ENCODE data around the gene USP43.
"Not testable (repeated sequence)": the region's sequence is repeated elsewhere in the genome, so short reads cannot be mapped to it uniquely, and the experiment has no call there.

The USP43 gene

GRCh38 chr17:9606453-9606852, 38.9 kb upstream of the USP43 start:
- no peak overlapping the region for H4K91ac ChIP-seq (ENCODE audit: low read depth, low read length, poor library complexity)
- H2AFZ ChIP-seq (ENCODE audit: low read length), result no peak overlapping the region
- WGBS, 2 donors (ENCODE audit: extremely low coverage in 2 of 2, insufficient read length in 2 of 2, insufficient replicate concordance in 1 of 2), result no CpG with 5 or more reads among the region's 6 CpGs
- no peaks in the 10 kb centered on the region for H3K4me1 ChIP-seq (ENCODE audit: control insufficient read depth in 2 of 2, insufficient read depth in 1 of 2, low read depth in 1 of 2, low read length in 2 of 2)
- H3K4ac ChIP-seq (ENCODE audit: low read length), result no peak overlapping the region
- no peaks in the 10 kb centered on the region for H3K27me3 ChIP-seq (ENCODE audit: control insufficient read depth in 3 of 3, insufficient read depth in 3 of 3, low read depth in 1 of 3, low read length in 3 of 3)
- H3K23ac ChIP-seq (ENCODE audit: low read depth, low read length, poor library complexity), result no peak overlapping the region
- no peak for DNase-seq (ENCODE audit: low spot score)
- no peak overlapping the region for H3K9ac ChIP-seq (ENCODE audit: low read depth, low read length, poor library complexity)
- H3K4me3 ChIP-seq (ENCODE audit: low read length in 2 of 2), result no peak overlapping the region
- H3K4me2 ChIP-seq (ENCODE audit: insufficient read depth, low read length, poor library complexity, severe bottlenecking), result no peak overlapping the region
- H3K36me3 ChIP-seq (replicated peaks in 1 of 2; ENCODE audit: control insufficient read depth in 2 of 2, insufficient read depth in 2 of 2, low read length in 2 of 2), result no peaks in the 10 kb centered on the region
- H2BK12ac ChIP-seq (ENCODE audit: low read length), result no peak overlapping the region
- no peak overlapping the region for H4K8ac ChIP-seq (ENCODE audit: low read depth, low read length)
- no peak overlapping the region for H3K18ac ChIP-seq (ENCODE audit: low read length)
- no peak overlapping the region for H3K14ac ChIP-seq (ENCODE audit: low read length)
- H3K79me1 ChIP-seq (ENCODE audit: low read depth, low read length), result no peaks in the 10 kb centered on the region
- no peak overlapping the region for H3K27ac ChIP-seq (replicated peaks; ENCODE audit: low read length)
- H2BK120ac ChIP-seq (ENCODE audit: low read depth, low read length), result no peak overlapping the region
- no peak overlapping the region for H2AK5ac ChIP-seq (ENCODE audit: low read depth, low read length)
- H3K9me3 ChIP-seq (replicated peaks in 1 of 2; ENCODE audit: control insufficient read depth in 2 of 2, insufficient read depth in 1 of 2, low read depth in 1 of 2, low read length in 2 of 2), result no peaks in the 10 kb centered on the region
- H2BK15ac ChIP-seq (ENCODE audit: low read length), result no peak overlapping the region
- no peak overlapping the region for H2BK5ac ChIP-seq (ENCODE audit: low read length)

- not testable (repeated sequence) for H4K91ac ChIP-seq (ENCODE audit: low read depth, low read length, poor library complexity); H3K14ac ChIP-seq (ENCODE audit: low read length); H3K9ac ChIP-seq (ENCODE audit: low read depth, low read length, poor library complexity); H2AK5ac ChIP-seq (ENCODE audit: low read depth, low read length); H3K4ac ChIP-seq (ENCODE audit: low read length); H2BK12ac ChIP-seq (ENCODE audit: low read length); H3K36me3 ChIP-seq (replicated peaks in 1 of 2; ENCODE audit: control insufficient read depth in 2 of 2, insufficient read depth in 2 of 2, low read length in 2 of 2); H3K9me3 ChIP-seq (replicated peaks in 1 of 2; ENCODE audit: control insufficient read depth in 2 of 2, insufficient read depth in 1 of 2, low read depth in 1 of 2, low read length in 2 of 2); H3K4me3 ChIP-seq (ENCODE audit: low read length in 2 of 2); H3K4me1 ChIP-seq (ENCODE audit: control insufficient read depth in 2 of 2, insufficient read depth in 1 of 2, low read depth in 1 of 2, low read length in 2 of 2); H3K27ac ChIP-seq (replicated peaks; ENCODE audit: low read length); H3K23ac ChIP-seq (ENCODE audit: low read depth, low read length, poor library complexity); DNase-seq (ENCODE audit: low spot score); H2BK5ac ChIP-seq (ENCODE audit: low read length); H3K27me3 ChIP-seq (ENCODE audit: control insufficient read depth in 3 of 3, insufficient read depth in 3 of 3, low read depth in 1 of 3, low read length in 3 of 3); H3K4me2 ChIP-seq (ENCODE audit: insufficient read depth, low read length, poor library complexity, severe bottlenecking); H2BK120ac ChIP-seq (ENCODE audit: low read depth, low read length); H4K8ac ChIP-seq (ENCODE audit: low read depth, low read length); H2AFZ ChIP-seq (ENCODE audit: low read length); H3K18ac ChIP-seq (ENCODE audit: low read length); H3K79me1 ChIP-seq (ENCODE audit: low read depth, low read length); H2BK15ac ChIP-seq (ENCODE audit: low read length)
- no CpG with 5 or more reads among the region's 5 CpGs for WGBS, 2 donors (ENCODE audit: extremely low coverage in 2 of 2, insufficient read length in 2 of 2, insufficient replicate concordance in 1 of 2)
Measured at GRCh38 chr17:9607058-9607457, 38.3 kb upstream of the USP43 start.

DNA sequence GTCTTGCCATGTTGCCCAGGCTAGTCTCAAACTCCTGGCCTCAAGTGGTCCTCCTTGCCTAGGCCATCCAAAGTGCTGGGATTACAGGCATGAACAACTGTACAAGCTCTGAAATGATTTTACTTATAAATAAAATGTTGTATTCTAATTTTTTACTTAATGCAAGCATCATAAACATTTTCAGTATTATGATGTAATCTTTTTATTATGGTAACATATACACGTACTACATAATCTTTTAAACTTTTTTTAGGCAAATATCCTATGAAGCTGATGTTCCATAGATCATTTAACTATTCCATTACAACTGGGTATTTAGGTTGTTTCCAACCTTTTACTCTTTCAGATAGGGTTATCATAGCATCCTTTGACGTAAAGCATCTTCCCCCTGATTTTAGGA, 33.8 kb upstream of the USP43 start:
- Histone ChIP-seq H3K23ac (ENCODE audit: low read depth, low read length, poor library complexity) (no peak overlapping the region), H2BK120ac (ENCODE audit: low read depth, low read length) (no peak overlapping the region)
- no CpG with 5 or more reads among the region's 2 CpGs for WGBS, 2 donors (ENCODE audit: extremely low coverage in 2 of 2, insufficient read length in 2 of 2, insufficient replicate concordance in 1 of 2)

DNA sequence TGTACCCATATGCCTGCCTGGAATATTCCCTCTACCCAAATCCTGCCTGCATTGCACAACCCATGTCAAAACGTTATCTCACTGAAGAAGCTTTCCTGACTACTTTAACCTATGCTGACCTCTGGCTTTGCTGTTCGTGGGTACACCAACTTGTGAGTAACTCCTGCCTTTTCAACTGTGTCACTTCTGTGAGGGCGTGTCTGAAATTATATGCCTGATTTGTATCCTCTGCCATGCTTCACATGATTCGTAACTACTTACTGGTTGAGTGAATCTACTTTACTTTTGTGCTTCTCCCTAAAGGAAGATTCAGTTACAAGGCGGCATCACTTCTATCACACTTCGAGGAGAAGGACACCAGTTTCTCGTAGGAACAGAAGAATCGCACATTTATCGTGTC, 33.3 kb upstream of the USP43 start:
- no peak for DNase-seq (ENCODE audit: low spot score)
- no peaks in the 10 kb centered on the region for H3K27me3 ChIP-seq (ENCODE audit: control insufficient read depth in 3 of 3, insufficient read depth in 3 of 3, low read depth in 1 of 3, low read length in 3 of 3)
- no peak overlapping the region for H2AK5ac ChIP-seq (ENCODE audit: low read depth, low read length)
- no peak overlapping the region for H3K14ac ChIP-seq (ENCODE audit: low read length)
- no peak overlapping the region for H2BK120ac ChIP-seq (ENCODE audit: low read depth, low read length)
- H2AFZ ChIP-seq (ENCODE audit: low read length), result no peak overlapping the region
- WGBS, 2 donors (ENCODE audit: extremely low coverage in 2 of 2, insufficient read length in 2 of 2, insufficient replicate concordance in 1 of 2), result no CpG with 5 or more reads among the region's 9 CpGs
- H3K9ac ChIP-seq (ENCODE audit: low read depth, low read length, poor library complexity), result no peak overlapping the region
- no peak overlapping the region for H3K4me2 ChIP-seq (ENCODE audit: insufficient read depth, low read length, poor library complexity, severe bottlenecking)
- H4K8ac ChIP-seq (ENCODE audit: low read depth, low read length), result no peak overlapping the region
- no peak overlapping the region for H3K4me3 ChIP-seq (ENCODE audit: low read length in 2 of 2)
- no peak overlapping the region for H3K23ac ChIP-seq (ENCODE audit: low read depth, low read length, poor library complexity)
- H3K9me3 ChIP-seq (replicated peaks in 1 of 2; ENCODE audit: control insufficient read depth in 2 of 2, insufficient read depth in 1 of 2, low read depth in 1 of 2, low read length in 2 of 2), result no peaks in the 10 kb centered on the region
- H3K18ac ChIP-seq (ENCODE audit: low read length), result no peak overlapping the region
- no peaks in the 10 kb centered on the region for H3K79me1 ChIP-seq (ENCODE audit: low read depth, low read length)
- H4K91ac ChIP-seq (ENCODE audit: low read depth, low read length, poor library complexity), result no peak overlapping the region
- H2BK12ac ChIP-seq (ENCODE audit: low read length), result no peak overlapping the region
- no peak overlapping the region for H2BK15ac ChIP-seq (ENCODE audit: low read length)
- H3K4ac ChIP-seq (ENCODE audit: low read length), result no peak overlapping the region
- no peaks in the 10 kb centered on the region for H3K36me3 ChIP-seq (replicated peaks in 1 of 2; ENCODE audit: control insufficient read depth in 2 of 2, insufficient read depth in 2 of 2, low read length in 2 of 2)
- no peak overlapping the region for H2BK5ac ChIP-seq (ENCODE audit: low read length)
- no peaks in the 10 kb centered on the region for H3K4me1 ChIP-seq (ENCODE audit: control insufficient read depth in 2 of 2, insufficient read depth in 1 of 2, low read depth in 1 of 2, low read length in 2 of 2)
- no peak overlapping the region for H3K27ac ChIP-seq (replicated peaks; ENCODE audit: low read length)

More for the DNA sequence above, 33.8 kb upstream of the USP43 start:
- Histone ChIP-seq H4K8ac (ENCODE audit: low read depth, low read length) (no peak overlapping the region), H2AFZ (ENCODE audit: low read length) (no peak overlapping the region), H3K27ac (replicated peaks; ENCODE audit: low read length) (no peak overlapping the region), H2BK15ac (ENCODE audit: low read length) (no peak overlapping the region), H2BK5ac (ENCODE audit: low read length) (no peak overlapping the region), H3K4me1 (ENCODE audit: control insufficient read depth in 2 of 2, insufficient read depth in 1 of 2, low read depth in 1 of 2, low read length in 2 of 2) (no peaks in the 10 kb centered on the region), H4K91ac (ENCODE audit: low read depth, low read length, poor library complexity) (no peak overlapping the region), H3K4me3 (ENCODE audit: low read length in 2 of 2) (no peak overlapping the region), H3K79me1 (ENCODE audit: low read depth, low read length) (no peaks in the 10 kb centered on the region), H3K9me3 (replicated peaks in 1 of 2; ENCODE audit: control insufficient read depth in 2 of 2, insufficient read depth in 1 of 2, low read depth in 1 of 2, low read length in 2 of 2) (no peaks in the 10 kb centered on the region), H2AK5ac (ENCODE audit: low read depth, low read length) (no peak overlapping the region), H3K14ac (ENCODE audit: low read length) (no peak overlapping the region), H3K4me2 (ENCODE audit: insufficient read depth, low read length, poor library complexity, severe bottlenecking) (no peak overlapping the region), H3K18ac (ENCODE audit: low read length) (no peak overlapping the region), H3K4ac (ENCODE audit: low read length) (no peak overlapping the region), H2BK12ac (ENCODE audit: low read length) (no peak overlapping the region), H3K27me3 (ENCODE audit: control insufficient read depth in 3 of 3, insufficient read depth in 3 of 3, low read depth in 1 of 3, low read length in 3 of 3) (no peaks in the 10 kb centered on the region), H3K9ac (ENCODE audit: low read depth, low read length, poor library complexity) (no peak overlapping the region), H3K36me3 (replicated peaks in 1 of 2; ENCODE audit: control insufficient read depth in 2 of 2, insufficient read depth in 2 of 2, low read length in 2 of 2) (no peaks in the 10 kb centered on the region)
- no peak for DNase-seq (ENCODE audit: low spot score)

Measured in neuronal stem cell (in vitro differentiated cells).